22Rv1 (cell line): ENCODE data around the gene SPRR2G.

Experiments
- CTCF ChIP-seq: fragments of 450-650 bp; IDR thresholded peaks from 2 replicates; pipeline ENCODE4 v1.5.1; 2017; ENCODE audit warnings: mild to moderate bottlenecking
- ZFX ChIP-seq: fragments of 450-650 bp; IDR thresholded peaks from 2 replicates; pipeline ENCODE4 v1.6.1; 2017; ENCODE audit warnings: antibody characterized with exemption, borderline replicate concordance

GRCh38 chr1:153194331-153195050, 43.8 kb upstream of the SPRR2G start:
- TF ChIP-seq CTCF = no peak
- no peak for TF ChIP-seq ZFX
